Ovary (tissue), 9 donors: ENCODE results near the gene LINGO4. TPM values are rescaled to one million over a fixed set of nuclear protein-coding genes. Genes with fewer than 3 reads are reported as not detected.

ENCODE experiments used
- DNase-seq, 5 donors: peaks; one replicate each; pipeline ENCODE4 v3.0.0-alpha.2; 2019 to 2020
- H3K27ac ChIP-seq, 2 donors: fragments of 200-600 bp; one replicate each; pipeline versions ENCODE4 v1.5.1 to v1.8.0; 2019 to 2022
- H3K27me3 ChIP-seq: fragments of 200-600 bp; one replicate; pipeline ENCODE4 v1.8.0; 2022
- H3K36me3 ChIP-seq: fragments of 200-600 bp; sonication (generic); one replicate; pipeline ENCODE4 v1.5.1; 2019
- H3K4me1 ChIP-seq: one replicate; pipeline ENCODE4 v1.8.1; 2013; ENCODE audit warnings: mild to moderate bottlenecking, moderate library complexity; ENCODE audit not compliant: insufficient read depth
- H3K4me3 ChIP-seq: fragments of 200-600 bp; sonication (generic); one replicate; pipeline ENCODE4 v1.5.1; 2017
- H3K9me3 ChIP-seq, 2 donors: fragments of 200-600 bp in 1 of 2; sonication (generic) in 1 of 2; one replicate each; pipeline versions ENCODE4 v1.5.1 to v1.8.1; 2013 to 2019; ENCODE audit warnings: mild to moderate bottlenecking in 1 of 2, moderate library complexity in 1 of 2
- EP300 ChIP-seq: sonication (generic); formaldehyde crosslinking; IDR thresholded peaks from one replicate; pipeline ENCODE4 v1.6.1; 2017; ENCODE audit warnings: antibody characterized with exemption
- POLR2A ChIP-seq: fragments of 450-650 bp; IDR thresholded peaks from one replicate; pipeline ENCODE4 v1.6.1; 2017; ENCODE audit warnings: antibody characterized with exemption, mild to moderate bottlenecking, moderate library complexity
- WGBS, 3 donors: extraction: QIAGEN DNeasy Blood & Tissue Kit in 1 of 3; methylation state at CpG; one replicate each; pipeline versions ENCODE4 v1.1.5 to v1.1.7; 2013 to 2017; 5-methylcytosine and 5-hydroxymethylcytosine counted together
- intact Hi-C, 4 donors: fragments of 100-400 bp; cut with DNase I; formaldehyde crosslinking; loops; one replicate each; pipeline versions ENCODE4 v1.11.0 to v1.15.1; 2022 to 2023
- polyA plus RNA-seq, 2 donors: library from polyadenylated mRNA; stranded (reverse); fragments of 200-250 nt in 1 of 2; fragments of 350-450 nt in 1 of 2; fragmentation: Illumina TruSeq in 1 of 2; extraction: RNeasy Lipid Tissue Mini Kit (QIAGEN cat#74804) in 1 of 2; gene quantifications; one replicate each; pipeline ENCODE4 v1.2.3, GENCODE V29; 2013 to 2014
- total RNA-seq, 7 donors: library from RNA; depleted of rRNA in 2 of 7; stranded (reverse); fragments of >200 nt in 2 of 7; fragmentation: NEBNext Ultra II Directional in 3 of 7; extraction: Animal tissue kit (Norgen Biotek cat#: 25700) in 3 of 7; gene quantifications; one replicate each; pipeline versions ENCODE4 v1.1.0 to v1.2.4, GENCODE V29; 2016 to 2023
- TF ChIP-seq, protein P1 (sequence below), 3 donors: fragments of 450-650 bp in 2 of 3; fragments of 200-600 bp in 1 of 3; IDR thresholded peaks; one replicate each; pipeline versions ENCODE4 v1.5.1 to v1.8.0; 2016 to 2022; ENCODE audit warnings: antibody characterized with exemption in 3 of 3, mild to moderate bottlenecking in 1 of 3
- donor health status: DM: no; HTN: no; CAD: no; lungs with moderate emphysema.
- donor health status: DM: no; HTN: no; CAD: no.
- donor health status: Bipolar disorder and iron deficiency.
- donor health status: DM: yes; HTN: yes; CAD: no.
- donor health status: DM: no; HTN: no; CAD: no.
- donor health status: DM: yes; HTN: yes; CAD: no.

LINGO4 gene
- total and polyA plus RNA-seq, 9 donors: 0.08 to 0.34 (median 0.10) TPM; not detected in 6

- no peaks in the 10 kb centered on the region for H3K36me3 ChIP-seq
- H3K4me1 ChIP-seq: no peaks in the 10 kb centered on the region
- intact Hi-C loops: no loop called here
- H3K4me3 ChIP-seq: no peak overlapping the region
- no peak for DNase-seq
- H3K9me3 ChIP-seq: no peaks in the 10 kb centered on the region
- WGBS, 3 donors: 74 to 82% (median 79%) methylated on average over 12 of the region's 12 CpGs
- H3K27ac ChIP-seq: no peak overlapping the region
- no peaks in the 10 kb centered on the region for H3K27me3 ChIP-seq
- TF ChIP-seq EP300 (no peak), POLR2A (no peak)
- TF ChIP-seq, protein P1, sequence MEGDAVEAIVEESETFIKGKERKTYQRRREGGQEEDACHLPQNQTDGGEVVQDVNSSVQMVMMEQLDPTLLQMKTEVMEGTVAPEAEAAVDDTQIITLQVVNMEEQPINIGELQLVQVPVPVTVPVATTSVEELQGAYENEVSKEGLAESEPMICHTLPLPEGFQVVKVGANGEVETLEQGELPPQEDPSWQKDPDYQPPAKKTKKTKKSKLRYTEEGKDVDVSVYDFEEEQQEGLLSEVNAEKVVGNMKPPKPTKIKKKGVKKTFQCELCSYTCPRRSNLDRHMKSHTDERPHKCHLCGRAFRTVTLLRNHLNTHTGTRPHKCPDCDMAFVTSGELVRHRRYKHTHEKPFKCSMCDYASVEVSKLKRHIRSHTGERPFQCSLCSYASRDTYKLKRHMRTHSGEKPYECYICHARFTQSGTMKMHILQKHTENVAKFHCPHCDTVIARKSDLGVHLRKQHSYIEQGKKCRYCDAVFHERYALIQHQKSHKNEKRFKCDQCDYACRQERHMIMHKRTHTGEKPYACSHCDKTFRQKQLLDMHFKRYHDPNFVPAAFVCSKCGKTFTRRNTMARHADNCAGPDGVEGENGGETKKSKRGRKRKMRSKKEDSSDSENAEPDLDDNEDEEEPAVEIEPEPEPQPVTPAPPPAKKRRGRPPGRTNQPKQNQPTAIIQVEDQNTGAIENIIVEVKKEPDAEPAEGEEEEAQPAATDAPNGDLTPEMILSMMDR (IDR thresholded peaks at IDR 0.05): no peak
These were observed 14.1 kb upstream of the LINGO4 start for GRCh38 chr1:151819227-151819835.

GRCh38 chr1:151817353-151817730 lies 12.1 kb upstream of the LINGO4 start:
- H3K27ac ChIP-seq: no peak overlapping the region
- no peaks in the 10 kb centered on the region for H3K9me3 ChIP-seq
- no peaks in the 10 kb centered on the region for H3K27me3 ChIP-seq
- intact Hi-C loops: no loop called here
- no peak for DNase-seq
- no peaks in the 10 kb centered on the region for H3K36me3 ChIP-seq
- no peak overlapping the region for H3K4me3 ChIP-seq
- TF ChIP-seq POLR2A: no peak
- no peak for TF ChIP-seq EP300
- TF ChIP-seq, protein P1 (IDR thresholded peaks at IDR 0.05): no peak
- no peaks in the 10 kb centered on the region for H3K4me1 ChIP-seq
- 35 to 45% (median 35%) methylated on average over 7 of the region's 7 CpGs for WGBS, 3 donors

- Histone ChIP-seq H3K36me3 (no peaks in the 10 kb centered on the region), H3K4me1 (no peaks in the 10 kb centered on the region), H3K27me3 (no peaks in the 10 kb centered on the region), H3K27ac (no peak overlapping the region), H3K9me3 (no peaks in the 10 kb centered on the region), H3K4me3 (no peak overlapping the region)
- no peak for DNase-seq
- intact Hi-C loops: no loop called here
- WGBS, 3 donors: 74 to 76% (median 76%) methylated on average over 26 of the region's 26 CpGs
- TF ChIP-seq, protein P1 (IDR thresholded peaks at IDR 0.05): no peak
- TF ChIP-seq EP300: no peak
- TF ChIP-seq POLR2A: no peak
These were observed 11.5 kb upstream of the LINGO4 start for GRCh38 chr1:151816548-151817352.

DNA sequence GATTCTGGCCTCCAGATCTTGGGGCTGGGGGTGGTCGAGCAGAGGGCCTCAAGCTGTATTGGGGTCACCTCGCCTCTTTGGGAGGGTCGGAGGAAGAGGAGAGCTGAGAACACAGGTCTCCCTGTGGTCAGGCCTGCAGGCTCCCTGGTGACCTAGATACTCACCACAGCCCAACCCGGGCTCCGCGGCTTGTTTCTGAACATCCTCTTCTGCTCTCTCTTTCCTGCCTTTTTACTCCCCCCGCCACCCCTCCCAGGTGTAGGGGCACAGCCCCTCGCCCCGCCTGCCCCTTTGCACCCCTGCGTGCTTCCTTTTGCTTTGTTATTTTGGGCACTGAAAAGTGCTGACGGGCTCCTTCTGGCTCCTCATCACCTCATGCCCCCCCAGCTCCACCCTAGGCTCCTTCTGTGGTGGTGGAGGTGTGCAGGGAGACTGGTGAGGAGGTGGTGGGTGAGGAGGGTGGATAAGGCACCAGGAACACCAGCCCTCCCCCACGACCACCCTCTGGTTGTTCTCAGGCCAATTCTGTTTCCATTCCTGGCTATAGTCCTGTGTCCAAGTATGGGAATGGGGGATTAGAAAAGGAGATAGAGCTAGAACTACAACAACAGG lies 10.6 kb upstream of the LINGO4 start:
- H3K4me1 ChIP-seq: no peaks in the 10 kb centered on the region
- intact Hi-C loops: no loop called here
- no peaks in the 10 kb centered on the region for H3K9me3 ChIP-seq
- H3K4me3 ChIP-seq: no peak overlapping the region
- no peaks in the 10 kb centered on the region for H3K36me3 ChIP-seq
- no peaks in the 10 kb centered on the region for H3K27me3 ChIP-seq
- DNase-seq: no peak
- 76 to 78% (median 77%) methylated on average over 12 of the region's 12 CpGs for WGBS, 3 donors
- TF ChIP-seq POLR2A (no peak), EP300 (no peak)
- TF ChIP-seq, protein P1 (IDR thresholded peaks at IDR 0.05): no peak
- no peak overlapping the region for H3K27ac ChIP-seq
